HG03378 (cell line): ENCODE results near the gene PEX12.
"Not testable (repeated sequence)": the region's sequence is repeated elsewhere in the genome, so short reads cannot be mapped to it uniquely, and the experiment has no call there.

Source experiments
- ATAC-seq: cut with Tn5 transposase; IDR thresholded peaks from one replicate; pipeline ENCODE4 v1.9.1; 2021; ENCODE audit warnings: mild to moderate bottlenecking, moderate library complexity; ENCODE audit not compliant: unreplicated experiment

Gene PEX12

DNA sequence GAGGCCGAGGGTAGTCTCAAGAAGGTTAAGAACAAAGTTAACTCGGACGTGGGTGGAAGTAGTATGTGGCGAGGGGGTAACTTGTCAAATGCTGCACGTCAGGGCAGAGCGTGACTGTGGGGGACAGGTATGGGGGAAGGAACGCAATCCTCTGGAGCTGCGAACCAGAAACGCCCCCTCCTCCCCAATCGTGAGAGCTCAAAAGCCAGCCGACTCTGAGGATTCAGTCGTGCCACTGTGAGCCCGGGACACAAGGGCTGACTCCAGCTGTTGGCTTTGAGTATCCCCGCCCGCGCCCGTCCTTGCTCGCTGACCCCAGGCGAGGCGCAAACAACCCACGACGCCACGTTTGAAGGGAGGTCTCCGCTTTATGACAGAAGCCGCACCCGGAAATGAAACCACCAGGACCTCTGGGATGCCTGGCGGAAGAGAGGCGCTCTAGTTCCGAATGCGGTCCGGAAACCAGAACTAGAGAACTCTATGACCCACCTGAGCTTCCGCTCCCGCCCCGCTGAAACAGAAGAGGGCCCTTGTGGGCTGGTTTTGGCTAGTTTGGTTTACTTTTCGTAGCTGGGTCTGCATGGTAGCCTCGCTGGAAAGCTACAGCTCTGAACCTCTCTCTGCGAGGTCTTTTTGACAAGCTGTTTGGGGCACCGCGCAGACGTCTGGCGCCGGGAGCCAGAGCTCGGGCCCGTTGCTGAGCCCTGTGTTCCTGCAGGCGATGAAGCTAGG is at the start of gene PEX12:
Gene PEX12 (minus strand): TSS at position 375 of the 732 bp plus-strand sequence. CDS start 550 bp downstream, outside the sequence.
- peak; percentile 67 for ATAC-seq

DNA sequence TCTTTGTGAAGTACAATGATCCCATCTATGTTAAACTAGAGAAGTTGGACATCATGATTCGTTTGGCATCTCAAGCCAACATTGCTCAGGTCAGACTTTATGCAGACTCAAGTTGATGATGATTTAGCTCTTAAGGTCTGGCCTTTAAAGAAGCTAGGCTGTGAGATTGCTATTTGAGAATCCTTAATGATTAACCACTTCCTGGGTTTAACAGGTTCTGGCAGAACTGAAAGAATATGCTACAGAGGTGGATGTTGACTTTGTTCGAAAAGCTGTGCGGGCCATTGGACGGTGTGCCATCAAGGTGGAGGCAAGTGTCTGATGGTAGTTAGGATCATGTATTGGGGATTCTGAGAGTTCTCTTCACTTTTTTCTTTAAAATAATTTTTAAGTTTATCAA is 49.0 kb upstream of the PEX12 start:
- ATAC-seq, result no peak

DNA sequence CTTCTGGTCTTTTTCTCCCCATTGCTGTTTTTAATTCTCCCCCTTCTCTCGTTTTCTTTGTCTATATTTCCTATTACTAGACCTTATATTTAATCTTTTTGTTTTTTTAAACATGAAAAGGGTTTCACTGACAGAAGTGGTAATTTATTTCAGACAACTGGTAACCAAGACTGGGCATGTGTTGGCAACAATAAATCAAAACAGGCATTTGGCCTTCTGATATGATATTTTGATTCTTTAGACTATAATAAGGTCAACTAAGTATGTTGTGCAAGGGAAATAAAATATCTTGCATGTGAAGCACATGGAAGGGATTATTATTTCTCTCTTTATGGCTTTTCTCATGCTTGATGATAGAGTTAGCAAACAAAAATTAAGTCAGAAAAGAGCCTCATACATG is 43.4 kb upstream of the PEX12 start:
- ATAC-seq, result no peak

DNA sequence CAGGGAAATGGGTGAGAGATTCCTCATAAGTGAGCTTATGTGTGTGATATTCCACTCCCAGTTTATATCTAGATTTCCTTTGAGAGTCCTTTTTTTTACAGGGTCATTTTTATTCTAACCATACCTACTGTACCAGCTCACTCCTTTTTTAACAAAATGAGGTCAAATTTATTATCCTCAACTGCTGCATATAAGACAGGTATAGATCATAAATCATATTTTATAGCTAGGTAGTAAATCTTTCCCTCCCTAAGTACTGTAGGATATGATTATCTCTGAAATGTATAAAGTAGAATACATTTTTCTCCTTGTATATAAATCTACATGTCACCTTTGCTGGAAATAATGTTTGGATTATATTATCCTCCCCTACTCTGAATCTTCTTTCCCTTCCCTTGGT is 40.3 kb upstream of the PEX12 start:
- ATAC-seq, result no peak

DNA sequence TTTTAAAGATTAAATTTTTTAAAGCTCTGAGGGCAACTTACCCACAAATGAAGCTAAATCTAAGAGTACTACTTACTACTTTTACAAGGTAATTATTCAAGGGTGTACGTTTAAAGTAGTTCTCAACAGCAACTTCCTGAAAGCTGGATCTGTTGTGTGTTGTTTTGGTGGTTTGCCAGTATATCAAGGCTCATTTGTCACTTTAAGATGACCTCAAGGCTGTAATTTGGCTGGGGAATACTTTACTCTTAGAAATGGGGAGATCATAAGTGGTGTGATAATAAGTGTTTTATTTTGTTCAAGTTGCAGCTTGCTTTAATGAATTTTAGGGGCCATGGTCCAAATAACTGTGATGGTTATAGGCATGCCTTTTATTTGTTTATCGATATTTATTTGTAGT is 39.1 kb upstream of the PEX12 start:
- no peak for ATAC-seq

DNA sequence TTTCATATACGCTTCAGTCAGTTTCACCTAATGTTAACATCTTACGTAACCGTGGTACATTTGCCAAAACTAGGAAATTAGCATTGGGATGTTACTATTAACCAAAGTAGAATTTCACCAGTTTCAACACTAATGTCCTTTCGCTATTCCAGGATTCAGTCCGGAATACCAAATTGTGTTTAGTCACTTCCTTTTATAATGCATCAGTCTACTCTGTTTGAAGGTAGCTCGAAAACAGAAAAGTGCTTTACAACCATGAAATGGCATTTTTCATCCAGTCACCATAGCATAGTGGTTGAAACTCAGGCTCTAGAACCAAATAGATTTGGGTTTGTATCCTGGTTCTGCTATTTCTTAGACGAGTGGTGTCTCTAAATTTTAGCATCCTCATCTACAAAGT is 38.2 kb upstream of the PEX12 start:
- ATAC-seq, result no peak

DNA sequence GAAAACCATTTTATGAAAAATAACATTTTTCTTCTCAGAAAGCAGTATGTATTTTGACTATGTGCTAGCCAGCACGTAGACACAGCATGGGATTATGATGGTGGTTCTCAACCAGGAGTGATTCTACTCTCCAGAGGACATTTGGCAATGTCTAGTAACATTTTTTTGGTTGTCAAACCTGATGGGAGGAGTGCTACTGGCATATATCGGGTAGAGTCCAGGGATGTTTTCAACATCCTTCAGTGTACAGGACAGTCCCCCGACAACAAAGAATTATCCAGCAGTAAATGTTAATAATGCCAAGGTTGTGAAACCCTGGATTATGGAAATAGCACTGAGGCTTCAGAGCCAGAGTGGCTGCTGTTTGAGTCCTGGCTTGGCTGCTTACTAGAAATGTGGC is 36.4 kb upstream of the PEX12 start:
- ATAC-seq, result no peak

DNA sequence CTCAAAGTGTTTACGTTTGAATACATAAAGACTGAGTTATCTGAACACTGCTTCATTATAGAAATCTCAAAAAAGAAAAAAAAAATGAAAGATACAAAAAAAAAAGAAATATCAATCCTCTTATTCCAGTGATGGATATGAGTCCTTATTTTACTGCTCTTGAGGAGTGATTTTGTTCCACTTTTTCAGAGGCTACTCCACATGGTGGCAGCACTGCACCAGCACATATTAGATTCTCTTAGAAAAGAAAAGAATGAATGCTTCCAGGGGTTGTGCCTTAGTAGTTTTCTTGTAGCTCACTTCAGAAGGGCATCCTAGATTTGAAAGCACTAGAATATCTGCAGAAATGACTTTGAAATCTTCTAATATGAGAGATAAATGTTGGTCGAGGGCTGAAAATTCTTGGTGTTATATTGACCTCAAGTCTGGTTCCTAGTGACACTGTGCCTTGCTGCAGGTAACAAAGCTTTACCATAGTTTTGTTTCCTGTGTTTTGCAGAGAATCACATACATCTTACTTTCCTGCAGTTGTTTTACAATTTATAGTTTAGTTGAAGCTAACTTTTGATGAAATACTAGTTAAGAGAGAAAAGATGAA is 34.7 kb upstream of the PEX12 start:
- no peak for ATAC-seq

DNA sequence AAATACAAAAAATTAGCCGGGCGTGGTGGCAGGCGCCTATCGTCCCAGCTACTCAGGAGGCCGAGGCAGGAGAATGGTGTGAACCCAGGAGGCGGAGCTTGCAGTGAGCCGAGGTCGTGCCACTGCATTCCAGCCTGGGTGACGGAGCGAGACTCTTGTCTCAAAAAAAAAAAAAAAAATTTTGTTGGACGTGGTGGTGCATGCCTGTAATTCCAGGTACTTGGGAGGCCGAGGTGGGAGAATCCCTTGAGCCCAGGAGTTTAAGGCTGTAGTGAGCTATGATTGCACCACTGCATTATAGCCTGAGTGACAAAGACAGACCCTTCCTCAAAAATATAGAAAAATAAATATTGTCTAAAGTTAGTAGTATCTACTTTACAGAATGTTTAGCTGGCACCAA is 32.4 kb upstream of the PEX12 start:
- not testable (repeated sequence) for ATAC-seq

DNA sequence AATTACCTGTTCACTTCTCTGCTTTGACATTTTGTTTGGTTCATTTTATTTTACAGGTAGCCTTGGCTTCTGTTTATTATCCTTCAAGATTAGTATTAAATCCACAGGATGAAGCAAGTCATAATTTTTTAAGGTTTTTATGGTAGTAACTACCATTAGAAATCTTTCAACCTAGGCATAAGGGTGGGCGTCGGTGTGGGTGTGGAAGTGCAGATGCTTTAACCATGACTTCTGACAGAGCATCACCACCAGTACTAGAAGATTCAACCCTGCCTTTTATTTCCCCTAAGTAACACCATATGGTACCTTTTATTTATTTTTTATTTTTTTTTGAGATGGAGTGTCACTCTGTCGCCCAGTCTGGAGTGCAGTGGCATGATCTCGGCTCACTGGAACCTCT is 31.5 kb upstream of the PEX12 start:
- ATAC-seq, result no peak

DNA sequence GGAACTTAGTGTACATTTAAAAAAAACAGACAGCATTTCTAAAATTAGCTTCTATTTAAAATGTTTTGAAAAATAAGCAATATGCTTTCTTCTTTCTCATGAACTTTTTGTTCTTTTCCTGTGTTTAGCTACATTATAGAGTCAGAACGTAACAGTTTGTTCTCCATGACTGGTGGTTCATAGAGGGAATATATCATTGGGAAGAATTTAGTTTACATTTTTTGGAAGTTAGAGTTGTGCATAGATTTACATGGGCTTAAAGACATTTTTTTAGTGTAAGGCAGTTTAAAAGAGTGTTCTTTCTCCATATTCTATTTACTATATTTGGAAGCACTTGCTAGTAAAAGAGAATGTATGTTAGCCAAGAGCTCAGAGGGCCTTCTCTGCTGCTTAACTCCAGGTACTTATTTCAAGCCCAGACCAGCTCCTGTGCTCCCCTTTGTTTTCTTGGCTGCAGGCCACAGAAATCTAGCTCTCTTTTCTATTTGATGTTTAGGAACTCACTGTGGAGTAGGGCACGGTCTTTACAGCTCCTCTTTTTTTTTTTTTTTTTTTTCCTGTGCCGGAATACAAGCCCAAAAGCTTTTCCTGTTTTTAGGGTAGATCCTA is 29.0 kb upstream of the PEX12 start:
- no peak for ATAC-seq

DNA sequence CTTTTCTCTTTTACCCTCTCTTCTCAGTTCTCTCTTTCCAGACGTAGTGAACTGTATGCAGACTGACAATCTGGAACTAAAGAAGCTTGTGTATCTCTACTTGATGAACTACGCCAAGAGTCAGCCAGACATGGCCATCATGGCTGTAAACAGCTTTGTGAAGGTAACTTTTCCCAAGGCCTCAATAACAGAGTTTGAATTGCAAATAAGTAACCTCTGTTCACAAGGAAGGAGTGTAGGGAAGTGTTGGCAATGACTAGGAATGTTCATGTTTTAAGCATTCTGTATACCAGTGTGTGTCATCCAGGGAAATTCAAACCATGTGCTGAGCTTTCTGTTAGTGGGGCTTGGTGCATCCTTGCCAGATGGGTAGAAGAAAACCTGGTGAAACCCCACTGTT is 27.3 kb upstream of the PEX12 start:
- ATAC-seq, result no peak

DNA sequence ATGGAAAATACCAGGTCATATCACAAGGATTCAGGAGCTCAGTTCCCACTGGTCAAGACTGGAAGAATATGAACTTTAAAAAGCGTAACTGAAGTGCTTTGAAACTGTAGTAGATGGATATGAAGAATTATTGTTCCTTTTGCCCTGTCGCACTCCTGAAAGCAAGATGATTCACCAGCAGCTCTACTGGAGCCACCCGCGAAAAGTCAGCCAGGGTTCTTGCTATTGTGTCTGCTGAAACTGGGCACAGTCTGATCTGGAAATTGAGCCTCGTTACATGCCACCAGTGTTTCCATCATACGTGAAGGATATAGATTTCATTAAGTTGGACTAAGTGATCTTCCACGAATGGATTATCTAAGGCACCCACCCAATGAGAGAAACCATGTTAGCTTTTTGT is 25.3 kb upstream of the PEX12 start:
- no peak for ATAC-seq

DNA sequence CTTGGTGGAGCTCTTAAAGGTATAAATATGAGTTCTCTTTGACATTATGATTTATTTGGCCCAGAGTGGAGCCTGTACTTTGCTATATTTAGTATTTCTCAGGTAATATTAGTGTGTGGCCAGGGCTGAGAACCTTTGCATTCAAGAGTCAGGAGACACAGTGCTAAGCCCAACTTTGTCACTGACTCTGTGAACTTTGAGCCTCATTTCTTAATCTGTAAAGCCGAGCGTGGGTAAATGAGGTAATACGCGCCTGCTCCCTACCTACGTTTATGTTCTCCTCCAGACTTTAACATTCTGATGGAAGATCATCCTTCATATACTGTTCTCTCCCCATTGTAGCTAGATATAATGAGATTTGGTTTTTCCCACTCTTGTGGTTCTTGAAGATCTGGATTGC is 19.2 kb upstream of the PEX12 start:
- ATAC-seq, result no peak

DNA sequence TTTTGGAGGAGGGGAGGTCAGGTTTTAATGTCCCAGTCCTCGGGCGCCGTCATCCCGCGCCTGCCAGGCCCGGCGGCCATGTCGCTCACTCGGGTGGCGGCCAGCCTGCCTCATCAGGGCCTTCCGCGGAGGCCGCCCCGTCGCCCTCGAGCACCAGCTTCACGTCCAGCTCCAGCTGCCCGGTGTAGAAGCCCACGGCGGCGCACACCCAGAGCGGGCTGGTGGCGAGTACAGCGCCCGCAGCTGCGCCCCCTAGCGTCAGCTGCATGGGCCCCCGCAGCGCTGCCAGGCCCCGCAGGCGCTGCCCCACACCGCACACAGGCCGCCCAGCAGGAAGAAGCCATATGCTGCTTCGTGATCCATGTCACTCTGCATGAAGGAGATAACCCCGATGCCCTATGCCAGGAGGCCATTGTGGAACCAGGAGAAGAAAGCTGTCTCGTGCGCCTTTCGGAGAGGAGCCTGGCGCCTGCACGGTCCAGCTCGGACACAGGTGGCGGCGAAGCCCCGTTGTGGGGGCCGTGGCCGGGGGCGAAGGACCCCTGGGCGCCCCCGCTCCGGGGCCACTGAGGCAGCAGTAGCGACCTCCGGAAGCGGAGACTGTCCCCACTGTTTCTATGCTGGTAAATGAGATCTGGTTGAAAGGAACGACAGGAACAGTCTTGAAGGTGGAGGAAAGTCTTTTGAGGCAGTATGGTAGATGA is 18.3 kb upstream of the PEX12 start:
- ATAC-seq, result no peak

DNA sequence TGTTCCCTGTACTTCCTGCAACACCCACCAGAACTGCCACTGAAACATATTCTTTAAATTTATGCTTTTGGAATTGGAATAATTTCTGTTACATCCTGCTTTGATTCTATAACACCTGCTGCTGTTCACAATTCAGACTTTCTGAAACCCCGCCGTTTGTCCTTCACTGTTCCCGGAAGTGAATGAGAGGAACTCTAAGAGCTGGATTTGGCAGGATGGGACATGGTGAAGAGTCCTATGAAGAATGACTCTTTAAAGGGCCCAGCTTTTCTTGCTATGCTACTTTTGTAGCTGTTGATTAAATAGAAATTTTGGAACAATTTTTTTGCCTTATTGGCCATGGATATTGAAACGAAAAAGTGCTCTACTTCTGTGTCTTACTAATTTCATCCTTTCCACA is 17.7 kb upstream of the PEX12 start:
- no peak for ATAC-seq

DNA sequence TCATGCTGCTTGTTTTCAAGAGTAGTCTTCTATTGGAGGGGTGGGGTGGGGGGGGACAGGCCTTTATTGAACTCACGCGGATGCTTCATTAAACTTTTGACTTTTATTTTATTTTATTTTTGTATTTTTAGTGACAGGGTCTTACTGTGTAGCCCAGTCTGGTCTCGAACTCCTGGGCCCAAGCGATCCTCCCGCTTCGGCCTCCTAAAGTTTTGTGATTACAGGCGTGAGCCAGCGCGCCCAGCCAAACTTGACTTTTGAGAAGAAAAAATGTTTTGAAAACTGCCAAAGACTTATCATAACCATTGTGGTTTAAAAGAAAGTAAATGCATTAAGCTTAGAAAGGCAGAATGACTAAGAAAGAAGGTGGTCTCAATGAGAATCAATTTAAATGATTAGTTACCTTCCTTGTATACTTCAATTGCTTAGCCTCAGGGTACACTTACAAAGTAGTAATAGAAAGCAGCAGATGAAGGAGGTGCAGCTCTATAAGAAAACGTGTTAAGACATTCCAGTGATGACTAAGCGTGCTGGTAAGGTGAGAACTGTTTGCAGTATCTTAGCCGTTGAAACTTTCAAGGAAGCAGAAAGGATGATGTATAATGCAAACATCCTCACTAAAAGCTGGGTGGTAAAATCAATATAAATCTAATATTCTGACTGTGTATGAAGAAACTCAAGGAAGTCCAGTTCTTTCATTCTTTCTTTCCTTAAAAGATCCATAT is 10.0 kb upstream of the PEX12 start:
- no peak for ATAC-seq

DNA sequence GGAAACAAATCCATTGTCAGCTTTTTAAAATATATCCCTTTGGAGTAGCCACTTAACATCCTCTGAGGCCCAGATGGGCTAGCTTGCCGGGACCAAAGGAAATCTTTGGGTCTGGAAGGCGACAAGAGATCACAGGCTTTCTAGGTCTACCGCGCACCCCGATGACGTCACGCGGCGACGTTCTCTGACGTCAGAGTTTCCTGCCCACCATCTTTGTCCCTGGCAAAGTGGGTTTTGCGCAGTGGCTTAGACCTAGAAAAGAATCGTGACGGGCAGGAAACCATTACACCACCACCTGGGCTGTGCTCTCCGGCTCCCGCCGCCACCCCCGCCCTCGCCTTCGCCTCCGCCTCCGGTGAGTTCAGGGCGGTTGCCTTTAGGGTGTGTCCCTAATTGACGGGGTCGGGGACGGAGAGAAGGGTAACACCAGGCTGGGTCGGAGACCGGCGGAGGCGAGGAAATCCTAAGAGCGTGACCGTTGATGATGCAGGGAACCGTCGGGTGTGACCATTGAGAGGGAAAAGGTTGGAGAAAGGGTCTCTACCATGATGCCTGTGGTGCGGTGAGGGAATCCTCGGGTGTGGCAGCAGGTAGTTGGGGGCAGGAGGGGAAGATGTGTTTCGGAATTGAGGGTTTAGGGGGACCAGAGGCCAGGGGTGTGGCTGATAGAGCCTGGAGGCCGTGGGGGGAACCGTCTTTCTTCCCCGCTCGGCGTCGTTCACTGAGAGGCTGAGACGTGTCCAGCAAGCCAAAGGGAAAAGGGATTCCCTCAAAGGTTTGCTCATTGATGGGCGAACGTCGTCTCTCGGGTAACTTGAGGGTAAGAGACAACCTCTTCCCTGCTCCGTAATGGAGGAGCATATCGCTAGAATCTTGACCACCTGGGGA is 8.9 kb upstream of the PEX12 start, which contains the start of gene AP2B1:
Gene AP2B1 (plus strand): TSS at position 249 of the 888 bp plus-strand sequence. CDS start 6,709 bp downstream, outside the sequence.
- peak; percentile 66 for ATAC-seq

DNA sequence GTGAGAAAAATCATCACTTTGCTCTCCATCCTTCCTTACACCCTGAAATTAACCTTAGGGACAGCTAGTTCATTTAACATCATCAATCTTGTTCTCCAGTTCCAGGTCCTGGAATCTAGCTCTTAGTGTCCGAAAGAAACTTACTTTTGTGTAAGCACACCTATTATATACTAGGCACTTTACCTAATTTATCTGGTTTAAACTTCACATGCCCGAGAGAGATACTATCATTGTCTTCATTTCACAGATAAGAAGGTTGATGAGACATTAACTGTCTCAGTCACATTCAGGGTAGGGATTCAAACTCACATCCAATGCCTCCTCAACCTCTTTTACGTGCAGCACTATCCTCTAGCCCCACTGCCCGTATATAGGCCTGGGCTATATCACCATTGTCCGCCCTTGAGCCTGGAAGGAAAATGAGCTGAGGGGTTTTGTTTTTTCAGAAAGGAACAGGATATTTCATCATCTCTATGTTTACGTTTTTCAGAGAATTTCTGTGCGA is 8.2 kb upstream of the PEX12 start:
- ATAC-seq, result peak; percentile 16

DNA sequence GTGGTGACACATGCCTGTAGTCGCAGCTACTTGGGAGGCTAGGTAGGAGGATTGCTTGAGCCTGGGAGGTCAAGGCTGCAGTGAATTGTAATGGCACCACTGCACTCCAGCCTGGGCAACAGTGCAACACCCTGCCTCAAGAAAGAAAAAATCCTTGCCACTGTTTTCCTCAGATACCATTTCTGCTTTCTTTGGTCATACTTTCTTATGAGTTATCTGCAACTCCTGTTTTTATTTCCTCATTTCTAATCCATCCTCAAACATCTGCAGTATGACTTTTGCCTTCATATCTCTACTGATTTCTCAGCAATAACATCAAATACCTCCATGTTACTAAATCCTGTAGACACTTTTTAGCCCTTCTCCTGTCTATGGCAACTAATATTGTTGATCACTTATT is 5.7 kb upstream of the PEX12 start:
- ATAC-seq, result no peak
